GM19238 (cell line): ENCODE results near the gene GNRH2.
"Not testable (repeated sequence)": the region's sequence is repeated elsewhere in the genome, so short reads cannot be mapped to it uniquely, and the experiment has no call there.

Source experiments
- DNase-seq: peaks from one replicate; pipeline ENCODE4 v3.0.0; 2011; ENCODE audit warnings: low spot score; ENCODE audit not compliant: insufficient read length

GNRH2 gene

GRCh38 chr20:3041854-3042409 is 1.5 kb upstream of the GNRH2 start:
- no peak for DNase-seq

DNA sequence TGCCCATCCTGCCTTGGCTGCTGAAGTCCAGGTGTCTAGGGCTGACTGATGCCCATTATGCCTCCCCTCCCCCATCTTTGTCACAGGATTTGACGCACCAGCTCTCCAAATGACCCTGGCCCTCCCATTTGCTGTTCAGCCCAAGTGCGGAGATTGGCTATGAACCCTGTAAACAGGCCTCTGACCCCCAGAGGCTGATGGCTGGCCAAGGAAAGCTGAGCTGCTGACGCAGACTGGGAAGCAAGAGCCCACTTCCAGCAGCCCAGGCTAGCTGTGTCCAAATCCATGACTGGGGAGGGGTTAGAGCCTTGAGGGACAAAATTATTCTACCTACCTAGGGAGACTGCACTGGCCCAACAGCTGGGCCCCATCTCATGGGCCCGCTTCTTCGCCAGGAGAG is 797 bp upstream of the GNRH2 start:
- no peak for DNase-seq

GRCh38 chr20:3044336-3044965 is 1.0 kb downstream of the GNRH2 start:
- DNase-seq: no peak

DNA sequence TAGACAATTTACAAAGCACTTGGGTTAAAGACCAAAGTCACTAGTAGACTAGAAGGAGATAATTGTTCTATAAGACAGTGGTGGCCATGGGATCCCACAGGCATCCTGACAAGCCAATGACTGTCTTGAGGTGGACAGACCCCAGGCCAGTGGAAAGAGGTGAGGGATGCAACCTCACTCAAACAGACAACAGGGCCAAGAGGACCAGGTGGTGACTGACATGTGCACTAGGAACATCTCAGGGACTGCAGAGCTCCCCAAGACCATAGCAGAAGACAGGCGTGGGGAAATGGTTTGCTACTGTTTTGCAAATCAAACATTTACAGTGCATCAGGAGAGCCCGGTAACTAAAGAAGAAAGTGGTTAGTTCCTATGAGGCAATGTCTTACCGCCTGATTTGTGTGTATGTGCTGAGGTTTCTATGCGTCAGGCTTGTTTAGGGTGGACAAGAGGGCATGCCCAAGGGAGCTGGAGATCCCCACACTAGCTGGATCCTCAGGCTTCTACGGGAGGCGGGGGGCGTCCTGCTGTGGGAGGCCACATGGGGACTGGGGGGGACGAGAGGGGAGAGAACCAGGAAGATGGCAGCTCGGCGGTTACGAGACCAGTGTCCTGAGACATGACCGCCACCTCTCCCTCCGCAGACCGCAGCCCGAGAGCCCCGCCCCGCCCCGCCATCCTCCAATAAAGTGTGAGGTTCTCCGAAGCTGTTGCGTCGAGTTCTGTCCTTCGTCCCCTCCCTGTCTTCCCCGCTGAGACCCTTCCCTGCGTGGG is 1.8 kb downstream of the GNRH2 start:
- peak; percentile 68 for DNase-seq

DNA sequence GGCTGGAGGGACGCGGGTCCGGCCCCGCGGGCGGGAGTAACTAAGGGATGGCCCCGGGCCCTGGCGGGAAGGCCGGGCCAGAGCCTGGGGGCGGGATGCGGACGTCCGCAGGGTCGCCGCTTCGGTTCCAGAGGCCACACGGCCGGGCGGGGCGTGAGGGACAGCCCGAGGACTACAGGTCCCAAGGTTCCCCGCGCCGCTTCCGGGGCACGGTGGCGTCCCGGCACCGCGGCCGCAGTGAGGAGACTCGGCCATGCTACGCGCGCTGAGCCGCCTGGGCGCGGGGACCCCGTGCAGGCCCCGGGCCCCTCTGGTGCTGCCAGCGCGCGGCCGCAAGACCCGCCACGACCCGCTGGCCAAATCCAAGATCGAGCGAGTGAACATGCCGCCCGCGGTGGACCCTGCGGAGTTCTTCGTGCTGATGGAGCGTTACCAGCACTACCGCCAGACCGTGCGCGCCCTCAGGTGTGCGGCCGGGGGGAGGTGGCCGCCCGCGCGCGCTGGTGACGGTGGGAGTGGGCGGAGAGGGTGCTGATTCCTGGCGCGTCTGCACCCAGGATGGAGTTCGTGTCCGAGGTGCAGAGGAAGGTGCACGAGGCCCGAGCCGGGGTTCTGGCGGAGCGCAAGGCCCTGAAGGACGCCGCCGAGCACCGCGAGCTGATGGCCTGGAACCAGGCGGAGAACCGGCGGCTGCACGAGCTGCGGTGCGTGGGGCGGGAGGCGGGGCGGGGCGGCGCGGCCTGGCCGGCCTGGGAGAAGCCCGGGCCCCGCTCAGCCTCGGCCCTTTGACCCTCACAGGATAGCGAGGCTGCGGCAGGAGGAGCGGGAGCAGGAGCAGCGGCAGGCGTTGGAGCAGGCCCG is 2.6 kb downstream of the GNRH2 start, which contains the start of gene MRPS26:
TSS of gene MRPS26 (plus strand) at position 237 of the 861 bp plus-strand sequence. CDS start at position 254, 17 bp downstream.
- peak; percentile 94 for DNase-seq

DNA sequence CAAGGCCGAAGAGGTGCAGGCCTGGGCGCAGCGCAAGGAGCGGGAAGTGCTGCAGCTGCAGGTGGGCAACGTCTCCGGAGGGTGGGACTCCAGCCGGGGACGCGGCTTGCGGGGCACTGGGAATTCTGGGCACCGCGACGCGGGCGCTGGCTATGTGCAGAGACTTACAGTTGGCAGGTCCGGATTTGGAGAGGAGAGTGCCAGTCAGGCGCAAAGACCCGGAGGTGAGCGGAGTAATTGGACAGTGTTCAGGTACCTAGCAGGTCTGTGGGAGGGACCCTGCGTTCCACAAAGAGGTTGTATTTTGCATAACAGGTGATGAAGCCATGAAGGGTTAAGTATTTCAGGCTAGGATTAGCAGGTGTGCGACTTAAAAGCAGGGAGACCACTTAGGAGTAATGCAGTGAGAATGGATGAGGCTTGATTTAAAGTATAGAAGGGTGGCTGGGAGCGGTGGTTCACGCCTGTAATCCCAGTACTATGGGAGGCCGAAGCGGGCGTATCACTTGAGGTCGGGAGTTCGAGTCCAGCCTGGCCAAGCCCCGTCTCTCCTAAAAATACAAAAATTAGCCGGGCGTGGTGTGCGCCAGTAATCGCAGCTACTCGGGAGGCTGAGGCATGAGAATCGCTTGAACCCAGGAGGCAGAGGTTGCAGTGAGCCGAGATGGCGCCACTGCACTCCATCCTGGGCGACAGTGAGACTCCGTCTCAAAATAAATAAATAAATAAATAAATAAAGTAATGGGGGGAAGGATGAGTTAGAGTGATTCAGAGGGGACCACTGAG is 3.4 kb downstream of the GNRH2 start:
- no peak for DNase-seq

DNA sequence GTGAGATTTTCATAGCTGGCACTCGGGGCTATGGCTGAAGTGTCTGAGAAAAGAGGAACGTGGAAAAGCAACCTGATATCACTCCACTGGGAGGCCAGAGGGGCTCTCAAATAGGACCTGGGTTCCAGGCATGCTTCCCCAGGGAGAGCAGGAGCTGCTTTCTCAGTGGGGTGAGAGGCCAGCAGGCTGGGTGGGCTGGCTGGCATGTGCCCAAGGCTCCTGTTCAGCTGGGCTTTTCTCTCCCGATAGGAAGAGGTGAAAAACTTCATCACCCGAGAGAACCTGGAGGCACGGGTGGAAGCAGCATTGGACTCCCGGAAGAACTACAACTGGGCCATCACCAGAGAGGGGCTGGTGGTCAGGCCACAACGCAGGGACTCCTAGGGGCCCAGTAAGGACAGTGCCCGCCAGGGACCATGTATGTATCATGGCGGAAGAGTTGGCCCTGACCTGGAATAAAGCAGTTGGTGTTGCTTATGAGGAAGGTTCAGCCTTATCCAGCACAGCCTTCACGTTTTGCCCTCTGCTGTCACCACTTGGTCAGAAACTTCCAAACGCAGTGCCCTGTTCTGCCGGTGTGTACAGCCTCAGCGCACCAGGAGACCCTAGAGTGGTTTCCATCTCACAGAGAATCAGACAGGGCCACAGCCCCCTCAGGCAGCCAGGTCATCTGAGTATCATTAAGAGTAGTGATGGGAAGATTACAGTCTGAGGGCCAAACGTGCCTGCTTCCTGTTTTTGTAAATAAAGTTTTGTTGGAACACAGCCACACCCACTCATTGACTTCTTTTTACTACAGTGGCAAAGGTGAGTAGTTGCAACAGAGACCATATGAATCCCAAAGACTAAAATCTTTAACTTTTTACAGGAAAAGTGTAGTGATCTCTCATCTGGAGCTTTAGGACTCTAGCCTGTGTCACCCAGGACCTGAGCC is 4.3 kb downstream of the GNRH2 start:
- DNase-seq: no peak

DNA sequence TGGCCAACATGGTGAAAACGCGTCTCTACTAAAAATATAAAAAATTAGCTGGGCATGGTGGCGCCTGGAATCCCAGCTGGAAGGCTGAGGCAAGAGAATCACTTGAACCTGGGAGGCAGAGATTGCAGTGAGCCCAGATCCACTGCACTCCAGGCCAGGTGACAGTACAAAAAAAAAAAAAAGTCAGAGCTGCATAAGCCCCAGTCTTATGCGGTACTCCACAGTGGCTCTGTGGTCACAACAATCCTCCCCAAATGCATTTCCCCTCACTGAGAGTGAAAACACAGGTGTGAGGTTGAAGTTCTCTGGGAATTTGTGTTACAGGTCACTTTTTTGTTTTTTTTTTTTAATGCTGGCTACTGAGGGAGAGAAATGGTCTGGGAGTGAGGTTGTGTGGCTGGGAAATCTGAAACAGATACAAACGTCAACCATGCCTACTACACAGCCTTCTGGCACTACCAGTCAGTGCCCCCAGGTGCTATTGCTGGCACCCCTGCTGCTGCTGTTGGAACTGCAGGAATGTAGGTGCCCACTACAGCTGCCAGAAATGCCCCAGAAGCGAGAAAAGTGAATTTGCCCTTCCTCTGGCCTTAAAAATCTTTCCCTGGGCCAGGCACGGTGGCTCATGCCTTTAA is 8.1 kb downstream of the GNRH2 start:
- no peak for DNase-seq

DNA sequence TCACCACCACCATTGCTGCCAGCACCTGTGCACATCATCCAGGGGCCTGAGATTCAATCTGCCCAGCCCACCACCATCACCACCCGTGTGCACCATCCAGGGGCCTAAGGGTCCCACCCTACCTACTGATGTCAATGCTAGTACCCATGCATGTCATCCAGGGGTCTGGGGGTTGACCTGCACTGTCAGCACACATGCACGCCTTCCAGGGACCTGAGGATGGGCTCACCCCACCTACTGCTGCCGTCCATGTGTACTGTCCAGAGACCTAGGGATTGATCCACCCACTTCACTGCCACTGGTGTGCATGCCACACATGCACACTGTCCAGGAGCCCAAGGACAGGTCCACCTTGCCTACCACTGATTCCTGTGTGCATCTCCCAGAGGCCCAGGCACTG is 16.1 kb downstream of the GNRH2 start:
- no peak for DNase-seq

- not testable (repeated sequence) for DNase-seq
Measured at GRCh38 chr20:3064119-3064518, 20.7 kb downstream of the GNRH2 start.

DNA sequence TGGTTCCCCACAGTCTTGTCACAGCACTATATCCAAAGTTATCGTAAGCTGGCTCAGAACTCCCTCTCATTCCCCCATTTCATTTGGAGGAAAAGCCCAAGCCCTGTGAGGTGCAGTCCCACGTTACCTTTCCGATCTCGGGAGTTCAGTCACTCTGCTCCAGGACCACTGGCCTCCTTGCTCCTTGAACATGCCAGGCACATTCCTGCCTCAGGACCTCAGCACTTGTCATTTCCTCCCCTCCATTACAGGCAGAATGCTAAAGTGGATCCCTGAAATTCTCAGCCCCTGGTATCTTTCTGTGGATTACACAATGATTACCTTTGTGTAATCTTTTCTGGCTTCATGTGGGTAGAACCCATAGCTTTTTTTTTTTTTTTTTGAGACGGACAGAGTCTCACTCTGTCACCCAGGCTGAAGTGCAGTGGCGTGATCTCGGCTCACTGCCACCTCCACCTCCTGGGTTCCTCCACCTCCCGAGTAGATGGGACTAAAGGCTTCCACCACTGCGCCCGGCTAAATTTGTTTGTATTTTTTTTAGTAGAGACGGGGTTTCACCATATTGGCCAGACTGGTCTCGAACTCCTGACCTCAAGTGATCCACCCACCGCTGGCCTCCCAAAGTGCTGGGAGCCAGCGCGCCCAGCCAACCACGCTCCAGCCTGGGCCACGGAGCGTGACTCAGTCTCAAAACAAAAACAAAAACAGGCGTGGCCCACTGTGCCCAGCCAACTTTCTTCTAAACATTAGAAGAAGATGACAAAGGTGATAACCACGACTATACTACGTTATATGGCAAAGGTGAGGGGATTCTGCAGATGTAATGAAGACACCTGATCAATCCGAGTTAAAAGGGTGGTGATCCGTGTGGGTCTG is 24.0 kb downstream of the GNRH2 start:
- no peak for DNase-seq

DNA sequence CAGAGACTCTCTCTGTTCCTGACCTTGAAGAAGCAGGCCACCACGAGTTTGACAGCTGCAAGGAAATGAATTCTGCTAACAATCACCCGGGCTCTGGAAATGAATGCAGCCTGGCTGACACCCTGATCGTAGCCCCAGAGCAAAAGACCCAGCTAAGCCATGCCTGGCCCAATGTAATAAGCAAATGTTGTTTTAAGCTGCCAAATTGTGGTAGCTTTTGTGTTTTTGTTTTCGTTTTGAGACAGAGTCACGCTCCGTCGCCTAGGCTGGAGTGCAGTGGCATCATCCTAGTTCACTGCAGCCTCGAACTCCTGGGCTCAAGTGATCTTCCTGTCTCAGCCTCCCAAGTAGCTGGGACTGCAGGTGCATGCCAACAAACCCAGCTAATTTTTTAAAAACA is 24.7 kb downstream of the GNRH2 start:
- DNase-seq: no peak

DNA sequence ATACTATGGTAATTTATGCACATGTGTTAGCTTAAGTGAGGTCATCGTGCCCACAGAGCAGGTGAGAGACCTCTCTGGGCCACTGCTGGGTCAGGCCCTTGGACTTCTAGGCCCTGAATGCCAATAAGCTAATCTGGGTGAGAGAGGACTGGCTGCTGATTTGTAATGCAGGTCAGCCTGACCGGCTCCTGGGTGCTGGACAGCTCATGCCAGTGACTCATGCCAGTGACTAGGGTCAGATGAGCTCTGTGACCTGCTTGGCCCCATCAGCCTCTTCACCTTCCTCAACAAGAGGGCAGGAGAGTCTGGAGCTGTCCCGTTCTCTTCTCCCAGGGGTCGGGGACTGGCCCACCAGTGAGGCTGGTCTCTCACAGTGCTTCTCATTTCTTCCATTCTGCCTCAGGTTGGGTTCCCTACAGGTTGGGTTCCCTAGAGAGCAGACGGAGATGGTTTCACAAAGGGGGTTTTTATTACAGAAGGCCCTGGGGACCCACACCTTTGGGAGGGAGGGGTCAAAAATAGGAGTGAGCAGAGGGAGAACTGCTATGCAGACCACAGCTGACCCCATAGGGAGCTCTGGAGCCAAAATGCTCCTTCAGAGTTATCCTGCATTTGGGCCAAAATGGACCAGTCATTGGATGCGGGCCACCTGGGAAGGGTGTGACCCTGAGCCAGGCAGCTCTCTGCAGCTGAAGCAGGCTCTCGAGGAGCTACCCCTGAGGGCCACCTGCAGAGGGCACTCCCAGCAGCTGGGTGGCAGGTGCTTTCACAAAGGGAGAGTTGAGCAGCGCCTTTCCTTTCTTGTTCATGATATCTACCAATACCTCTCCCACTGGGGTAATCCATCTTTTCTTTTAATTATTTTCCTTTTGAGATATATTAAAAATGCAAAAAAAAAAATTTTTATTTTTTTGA is 25.8 kb downstream of the GNRH2 start:
- no peak for DNase-seq

GRCh38 chr20:3070725-3071124 is 27.3 kb downstream of the GNRH2 start:
- DNase-seq: no peak

DNA sequence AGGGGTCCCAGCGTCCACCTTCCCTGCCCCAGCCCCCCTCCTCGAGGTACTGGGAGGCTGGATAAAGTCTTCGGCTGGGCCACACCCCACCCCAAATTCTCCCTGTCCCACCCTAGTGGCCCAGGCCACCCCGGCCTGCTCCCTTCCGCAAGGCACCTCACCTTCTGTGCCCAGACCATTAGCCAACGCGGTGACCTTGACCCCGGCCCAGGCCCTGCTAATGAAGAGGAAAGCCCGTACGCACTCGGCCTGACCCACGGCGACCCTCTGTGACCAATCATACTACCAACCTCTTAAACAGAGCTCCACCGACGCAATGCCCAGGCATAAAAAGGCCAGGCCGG is 27.8 kb downstream of the GNRH2 start:
- no peak for DNase-seq

- no peak for DNase-seq
Measured at GRCh38 chr20:3071610-3072529, 28.4 kb downstream of the GNRH2 start, which contains the start of gene OXT. Gene OXT, plus strand, starts transcription at chr20:3071620. Its CDS starts 36 bp downstream, at chr20:3071656.
